H1 (cell line): ENCODE data around the gene NKPD1. TPM values are rescaled to one million over a fixed set of nuclear protein-coding genes. Genes with fewer than 3 reads are reported as not detected.

Source experiments
- CTCF ChIA-PET: fragments of 300-600 bp; sonication (Branson Sonifier 250); formaldehyde crosslinking; loops from one replicate; lab custom pipeline; 2021; ENCODE audit not compliant: partially characterized antibody; lab: Charles Lee
- POLR2A ChIA-PET: fragments of 300-600 bp; sonication (Branson Sonifier 250); formaldehyde crosslinking; loops from one replicate; lab custom pipeline; 2021; ENCODE audit warnings: inconsistent platforms; ENCODE audit not compliant: partially characterized antibody; lab: Charles Lee
- DNase-seq, 2 experiments: peaks; one replicate each; pipeline versions ENCODE4 v3.0.0 to v3.0.0-alpha.2; 2010 to 2022; ENCODE audit warnings: low spot score in 2 of 2, low read depth in 1 of 2, mixed read lengths in 1 of 2
- FAIRE-seq: peaks from 2 replicates; lab custom pipeline; 2011; peaks lifted over from hg19 to GRCh38; lab: Jason Lieb, UNC
- H2AFZ ChIP-seq: 2 replicates; pipeline ENCODE4 v1.8.1; 2012; ENCODE audit warnings: low read length, inconsistent platforms
- H2AK5ac ChIP-seq: 2 replicates; pipeline ENCODE4 v1.6.1; 2013; ENCODE audit warnings: low read depth, low read length
- H2BK120ac ChIP-seq: replicated peaks from 2 replicates; pipeline ENCODE3; 2013; ENCODE audit warnings: low read depth, low read length, inconsistent platforms
- H2BK12ac ChIP-seq: 2 replicates; pipeline ENCODE4 v1.6.1; 2013; ENCODE audit warnings: low read depth, low read length
- H2BK15ac ChIP-seq: 2 replicates; pipeline ENCODE4 v1.6.1; 2013; ENCODE audit warnings: low read length
- H2BK20ac ChIP-seq: 2 replicates; pipeline ENCODE4 v1.6.1; 2013; ENCODE audit warnings: low read length
- H2BK5ac ChIP-seq: 2 replicates; pipeline ENCODE4 v1.6.1; 2013; ENCODE audit warnings: low read depth, low read length
- H3K14ac ChIP-seq: 2 replicates; pipeline ENCODE4 v1.6.1; 2013; ENCODE audit warnings: inconsistent platforms; ENCODE audit not compliant: insufficient read length
- H3K18ac ChIP-seq: 2 replicates; pipeline ENCODE4 v1.6.1; 2013; ENCODE audit warnings: low read length; ENCODE audit errors: extremely low read depth
- H3K23ac ChIP-seq: 2 replicates; pipeline ENCODE4 v1.6.1; 2013; ENCODE audit warnings: inconsistent platforms; ENCODE audit not compliant: insufficient read length
- H3K23me2 ChIP-seq: 2 replicates; pipeline ENCODE4 v1.6.1; 2013; ENCODE audit warnings: low read depth, low read length
- H3K27ac ChIP-seq: 2 replicates; pipeline ENCODE4 v1.6.1; 2011; ENCODE audit warnings: low read depth, low read length, inconsistent platforms
- H3K27me3 ChIP-seq, 4 experiments: replicated peaks in 1 of 4; 1 replicate in 1 of 4; 2 replicates in 3 of 4; pipeline versions ENCODE4 v1.6.1 to v1.8.1; 2011 to 2013; ENCODE audit warnings: low read length in 3 of 4, mild to moderate bottlenecking in 3 of 4, inconsistent platforms in 2 of 4, mixed read lengths in 2 of 4, moderate library complexity in 1 of 4; ENCODE audit not compliant: control insufficient read depth in 3 of 4, insufficient read depth in 3 of 4; ENCODE audit errors: extremely low read depth in 1 of 4
- H3K36me3 ChIP-seq, 4 experiments: 2 replicates each; pipeline versions ENCODE4 v1.6.1 to v1.8.1; 2011 to 2013; ENCODE audit warnings: mild to moderate bottlenecking in 4 of 4, low read length in 3 of 4, moderate library complexity in 2 of 4, control low read depth in 1 of 4, inconsistent platforms in 1 of 4; ENCODE audit not compliant: insufficient read depth in 4 of 4, control insufficient read depth in 2 of 4
- H3K4ac ChIP-seq: replicated peaks from 2 replicates; pipeline ENCODE3; 2013; ENCODE audit warnings: low read length, low read depth, mixed read lengths, inconsistent platforms; ENCODE audit not compliant: insufficient read length
- H3K4me1 ChIP-seq, 4 experiments: replicated peaks in 1 of 4; 1 replicate in 1 of 4; 2 replicates in 3 of 4; pipeline versions ENCODE4 v1.6.1 to v1.8.1; 2011 to 2013; ENCODE audit warnings: low read length in 3 of 4, inconsistent platforms in 2 of 4, mixed read lengths in 1 of 4; ENCODE audit not compliant: insufficient read depth in 4 of 4, control insufficient read depth in 3 of 4
- H3K4me2 ChIP-seq, 2 experiments: 2 replicates each; pipeline versions ENCODE4 v1.6.1 to v1.8.1; 2011 to 2013; ENCODE audit warnings: low read depth in 2 of 2, low read length in 2 of 2, control low read depth in 1 of 2, inconsistent platforms in 1 of 2, mild to moderate bottlenecking in 1 of 2; ENCODE audit not compliant: insufficient read depth in 1 of 2
- H3K4me3 ChIP-seq, 4 experiments: fragments of 200-600, 300-600 bp in 1 of 4; sonication (generic), shearing (Covaris generic), sonication (Bioruptor Twin) in 1 of 4; 2 replicates each; pipeline versions ENCODE4 v1.5.1 to v1.8.1; 2011 to 2016; ENCODE audit warnings: low read length in 4 of 4, low read depth in 3 of 4, control low read depth in 2 of 4, inconsistent platforms in 2 of 4, mild to moderate bottlenecking in 2 of 4, mixed read lengths in 1 of 4, moderate library complexity in 1 of 4; ENCODE audit not compliant: insufficient read depth in 2 of 4; ENCODE audit errors: extremely low read depth in 1 of 4
- H3K56ac ChIP-seq: replicated peaks from 2 replicates; pipeline ENCODE3; 2013; ENCODE audit warnings: low read depth, mild to moderate bottlenecking, mixed read lengths, low read length, inconsistent platforms; ENCODE audit not compliant: insufficient read length
- H3K79me1 ChIP-seq: 2 replicates; pipeline ENCODE4 v1.6.1; 2013; ENCODE audit warnings: low read depth, low read length, control low read depth
- H3K79me2 ChIP-seq, 2 experiments: 2 replicates each; pipeline versions ENCODE4 v1.6.1 to v1.8.1; 2012 to 2013; ENCODE audit warnings: low read length in 2 of 2, mild to moderate bottlenecking in 2 of 2, inconsistent platforms in 1 of 2; ENCODE audit not compliant: insufficient read depth in 2 of 2, control insufficient read depth in 1 of 2
- H3K9ac ChIP-seq, 4 experiments: replicated peaks in 1 of 4; 1 replicate in 1 of 4; 2 replicates in 3 of 4; pipeline versions ENCODE4 v1.6.1 to v1.8.1; 2011 to 2013; ENCODE audit warnings: low read depth in 3 of 4, low read length in 3 of 4, control low read depth in 2 of 4, mild to moderate bottlenecking in 2 of 4, moderate library complexity in 2 of 4, inconsistent platforms in 1 of 4; ENCODE audit errors: extremely low read depth in 1 of 4
- H3K9me3 ChIP-seq, 2 experiments: 2 replicates each; pipeline versions ENCODE4 v1.6.1 to v1.8.1; 2012 to 2013; ENCODE audit warnings: mild to moderate bottlenecking in 2 of 2, moderate library complexity in 2 of 2, control low read depth in 1 of 2, inconsistent platforms in 1 of 2, low read depth in 1 of 2, low read length in 1 of 2, mixed read lengths in 1 of 2; ENCODE audit not compliant: insufficient read depth in 2 of 2
- H4K20me1 ChIP-seq, 2 experiments: replicated peaks in 1 of 2; 2 replicates each; pipeline versions ENCODE3 to v1.8.1; 2011 to 2013; ENCODE audit warnings: inconsistent platforms in 2 of 2, low read length in 2 of 2, mild to moderate bottlenecking in 1 of 2; ENCODE audit not compliant: insufficient read depth in 2 of 2, control insufficient read depth in 1 of 2
- H4K5ac ChIP-seq: 2 replicates; pipeline ENCODE4 v1.6.1; 2013; ENCODE audit warnings: low read length, low read depth, mixed read lengths, inconsistent platforms; ENCODE audit not compliant: insufficient read length
- H4K8ac ChIP-seq: 2 replicates; pipeline ENCODE4 v1.8.0; 2013; ENCODE audit warnings: mild to moderate bottlenecking, moderate library complexity, low read length, inconsistent platforms; ENCODE audit not compliant: insufficient read depth; ENCODE audit errors: extremely low read depth
- H4K91ac ChIP-seq: replicated peaks from 2 replicates; pipeline ENCODE3; 2013; ENCODE audit warnings: low read length, mixed read lengths, inconsistent platforms; ENCODE audit not compliant: insufficient read length
- CTCF ChIP-seq, 3 experiments: IDR thresholded peaks; 1 replicate in 2 of 3; 2 replicates in 1 of 3; pipeline versions ENCODE4 v1.5.1 to v1.6.1; 2011; ENCODE audit warnings: low read length in 3 of 3, mild to moderate bottlenecking in 3 of 3, inconsistent platforms in 2 of 3, low read depth in 1 of 3, moderate library complexity in 1 of 3; ENCODE audit not compliant: insufficient read depth in 1 of 3; ENCODE audit errors: control extremely low read depth in 1 of 3
- E2F6 ChIP-seq: IDR thresholded peaks from 2 replicates; pipeline ENCODE4 v1.6.1; 2012; ENCODE audit warnings: inconsistent platforms
- EGR1 ChIP-seq: IDR thresholded peaks from 2 replicates; pipeline ENCODE4 v1.6.1; 2011; ENCODE audit warnings: low read depth, low read length, borderline replicate concordance
- PHF8 ChIP-seq: fragments of 200-600 bp; sonication (generic); conservative IDR thresholded peaks from 2 replicates; pipeline ENCODE4 v1.7.1; 2012; ENCODE audit warnings: low read depth, mild to moderate bottlenecking, inconsistent platforms, low read length, moderate library complexity
- RFX5 ChIP-seq: IDR thresholded peaks from 2 replicates; pipeline ENCODE4 v1.6.1; 2011; ENCODE audit warnings: low read depth, low read length, improper control_type of control experiment, borderline replicate concordance
- SRF ChIP-seq: IDR thresholded peaks from 2 replicates; pipeline ENCODE4 v1.6.1; 2011; ENCODE audit warnings: mild to moderate bottlenecking, low read depth, low read length, moderate library complexity
- TAF1 ChIP-seq: IDR thresholded peaks from 2 replicates; pipeline ENCODE4 v1.6.1; 2011; ENCODE audit warnings: mild to moderate bottlenecking, low read depth, low read length
- WGBS, 2 experiments: shearing (Covaris generic) in 1 of 2; methylation state at CpG; one replicate each; pipeline versions ENCODE4 v1.1.6 to v1.1.7; 2013 to 2015; ENCODE audit warnings: low lambda C conversion rate in 2 of 2, mixed read lengths in 2 of 2, inconsistent platforms in 1 of 2, low coverage in 1 of 2, missing lambda C conversion rate in 1 of 2; ENCODE audit not compliant: insufficient replicate concordance in 2 of 2, insufficient coverage in 1 of 2, insufficient read length in 1 of 2; ENCODE audit errors: extremely low coverage in 1 of 2, missing lambda C conversion rate in 1 of 2; 5-methylcytosine and 5-hydroxymethylcytosine counted together
- polyA plus RNA-seq, 7 experiments: library from polyadenylated mRNA; depleted of rRNA in 3 of 7; stranded (reverse) in 5 of 7; unstranded in 2 of 7; fragments of >200 nt in 5 of 7; fragments of 200-250 nt in 2 of 7; gene quantifications; 1 replicate in 5 of 7; 2 replicates in 1 of 7; 4 replicates in 1 of 7; pipeline versions ENCODE4 v1.2.1 to v1.2.3, GENCODE V29; 2011 to 2013; ENCODE audit warnings: missing spikeins in 2 of 7, mixed read lengths in 2 of 7
- total RNA-seq: library from RNA; stranded (reverse); fragmentation: NEBNext Ultra II Directional; extraction: Animal tissue kit (Norgen Biotek cat#: 25700); gene quantifications from 2 replicates; pipeline ENCODE4 v1.2.1, GENCODE V29; 2021

NKPD1 gene
- total and polyA plus RNA-seq, 2 of the 8 experiments (the other 6 are each of a cell fraction or from before 2014, with no cell fraction given) = 0.30 to 0.39 TPM

DNA sequence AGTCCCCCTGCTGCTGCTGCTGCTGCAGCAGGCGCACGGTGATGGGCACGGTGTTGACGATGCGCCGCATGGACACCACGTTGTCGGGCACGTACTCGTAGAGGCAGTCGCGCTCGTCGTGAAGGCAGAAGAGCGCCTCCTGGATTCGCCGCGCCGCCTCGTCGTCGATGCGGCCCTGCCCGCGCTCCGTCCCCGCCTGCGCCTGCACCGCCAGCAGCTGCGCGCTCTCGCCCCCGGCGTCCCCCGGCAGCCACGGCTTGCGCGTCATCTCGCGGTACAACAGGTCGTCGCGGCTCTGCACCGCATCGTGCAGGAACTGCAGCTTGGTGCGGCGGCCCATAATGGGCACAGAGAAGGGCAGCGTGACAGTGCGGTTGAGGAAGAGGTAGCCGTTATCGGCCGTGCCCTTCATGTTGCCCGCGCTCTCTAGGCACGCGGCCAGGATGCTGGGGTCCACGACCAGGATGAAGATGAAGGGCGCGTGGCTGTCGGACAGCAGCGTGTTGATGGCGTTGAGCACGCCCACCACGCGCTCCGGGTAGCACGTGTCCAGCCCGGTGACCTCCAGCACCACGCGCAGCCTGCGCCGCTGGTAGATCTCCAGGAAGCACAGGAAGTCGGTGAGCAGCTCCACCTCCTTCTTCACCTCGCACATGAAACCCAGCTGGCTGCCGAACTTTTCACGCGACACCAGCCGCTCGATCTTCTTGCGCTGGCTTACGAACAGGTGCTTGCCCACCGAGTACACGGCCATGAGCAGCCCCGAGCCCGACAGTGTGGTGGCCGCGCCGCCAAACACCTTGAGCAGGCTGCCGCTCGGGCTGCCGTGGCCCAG, 8.1 kb downstream of the NKPD1 start:
- CTCF ChIA-PET = interaction anchor here (0.6 to 2.3 kb wide), 14 partner anchors 9 to 96 kb away, joined by 3 to 11 read pairs (median 4); no protein-coding TSS in a partner anchor
- Histone ChIP-seq H3K9me3 (peaks cover 0 to 8% of the 10 kb centered on the region in 2 experiments; a peak in 1 of 4 replicates), H3K18ac (peak overlapping the region; percentile 60; the same call in 1 of the 2 replicates), H2AFZ (no peak overlapping the region), H2AK5ac (no peak overlapping the region), H2BK5ac (peak overlapping the region; percentile 56; the same call in 1 of the 2 replicates), H3K4me3 (peak overlapping the region in 2 of 4 experiments; percentile 7 to 49; a peak in 2 of 8 replicates), H4K5ac (no peak overlapping the region), H3K23ac (no peak overlapping the region), H4K91ac (no peak overlapping the region), H3K4ac (no peak overlapping the region), H3K79me2 (no peaks in the 10 kb centered on the region), H3K79me1 (no peaks in the 10 kb centered on the region; the same call in 1 of the 2 replicates), H4K8ac (peak overlapping the region; percentile 78), H3K9ac (no peak overlapping the region), H2BK20ac (no peak overlapping the region), H2BK15ac (no peak overlapping the region), H3K36me3 (0 out of 8 replicates have a peak, but pooled peaks cover 0 to 2% (median 0%) of the 10 kb centered on the region in 4 experiments), H3K4me1 (peaks cover 0 to 13% (median 3%) of the 10 kb centered on the region in 4 experiments; a peak in 6 of 7 replicates), H3K4me2 (peak overlapping the region; percentile 72 to 77), H2BK120ac (no peak overlapping the region), H3K27ac (no peak overlapping the region), H3K23me2 (peaks cover 9% of the 10 kb centered on the region; the same call in 1 of the 2 replicates), H2BK12ac (peak overlapping the region; percentile 94; the same call in 1 of the 2 replicates), H3K56ac (no peak overlapping the region), H3K27me3 (peaks cover 16 to 45% (median 39%) of the 10 kb centered on the region in 4 experiments), H4K20me1 (peaks cover 0 to 17% of the 10 kb centered on the region in 2 experiments), H3K14ac (no peak overlapping the region)
- WGBS, 2 experiments = 65% methylated on average over 64 of the region's 91 CpGs; no CpG with 5 or more reads in 1 of the 2 experiments
- FAIRE-seq (no peak), DNase-seq (peak in 1 of 2 experiments; percentile 75)
- POLR2A ChIA-PET = interaction anchor here (0.6 to 3.5 kb wide), 12 partner anchors 9 to 195 kb away, joined by 3 to 19 read pairs (median 4); partner anchors contain the start of genes NKPD1 and PPP1R37
- TF ChIP-seq SRF (0 out of 2 replicates have a peak, but pooled peaks have one; percentile 21), CTCF (IDR thresholded peaks at IDR 0.05; ENCODE audit: control extremely low read depth in 1 of 3, insufficient read depth in 1 of 3, low read depth in 1 of 3, low read length in 3 of 3) (peak; percentile 33 to 57 (median 41)), RFX5 (no peak), E2F6 (peak; percentile 93), TAF1 (no peak), EGR1 (0 out of 2 replicates have a peak, but pooled peaks have one; percentile 10), PHF8 (no peak)
